Measurements from ENCODE around the gene IFNGR1. TPM values are rescaled to one million over a fixed set of nuclear protein-coding genes. Genes with fewer than 3 reads are reported as not detected.

Gene IFNGR1
- polyA plus RNA-seq (ENCODE audit: low read depth in 6 of 6) = 10 to 100 TPM; 62.8 to 86.0 (median 70.8) TPM

- Mint-ChIP-seq H3K9me3 (no peaks in the 10 kb centered on the region), H3K27ac (peak within 1 kb of the TSS; percentile 99 to 100 (median 99)), H3K4me1 (peaks cover 67 to 84% (median 68%) of the 10 kb centered on the region in 3 donors), H3K4me3 (peak within 1 kb of the TSS; percentile 94 to 100 (median 98)), H3K27me3 (no peaks in the 10 kb centered on the region), H3K36me3 (peaks cover 7 to 11% of the 10 kb centered on the region in 2 donors)
- ATAC-seq (ENCODE audit: low read depth in 2 of 2) (peak; percentile 79 to 81), DNase-seq (peak; percentile 96)
Observed at GRCh38 chr6:137218917-137219663, at the start of gene IFNGR1. IFNGR1 (minus strand) TSS chr6:137219385; CDS start chr6:137219327, 58 bp downstream.

DNA sequence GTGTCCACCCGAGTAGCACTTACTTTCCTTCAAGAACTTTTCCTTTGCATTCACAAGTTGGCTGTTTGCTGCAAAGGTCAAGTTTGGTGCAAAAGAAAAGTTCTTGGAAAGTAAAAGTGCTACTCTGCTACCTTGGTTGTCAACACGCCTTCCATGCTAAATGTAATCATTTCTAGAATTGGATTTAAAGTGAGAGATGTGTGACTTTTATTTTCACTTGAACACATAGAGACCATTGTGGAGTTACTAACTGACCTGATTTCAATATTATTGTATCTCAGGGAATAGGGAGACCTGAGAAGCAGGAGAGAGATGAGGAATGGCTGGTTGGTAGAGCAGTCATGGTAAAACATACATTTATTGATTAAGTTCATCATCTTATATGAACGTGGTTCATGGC, 49.7 kb upstream of the IFNGR1 start:
- Mint-ChIP-seq H3K4me3 (no peak overlapping the region), H3K36me3 (no peaks in the 10 kb centered on the region), H3K27me3 (no peaks in the 10 kb centered on the region), H3K27ac (peak overlapping the region in 1 of 6 donors; percentile 2), H3K4me1 (peaks cover 18 to 27% (median 26%) of the 10 kb centered on the region in 3 donors), H3K9me3 (peaks cover 0 to 8% (median 2%) of the 10 kb centered on the region in 7 donors)
- no peak for DNase-seq
- ATAC-seq (ENCODE audit: low read depth in 2 of 2) = no peak

DNA sequence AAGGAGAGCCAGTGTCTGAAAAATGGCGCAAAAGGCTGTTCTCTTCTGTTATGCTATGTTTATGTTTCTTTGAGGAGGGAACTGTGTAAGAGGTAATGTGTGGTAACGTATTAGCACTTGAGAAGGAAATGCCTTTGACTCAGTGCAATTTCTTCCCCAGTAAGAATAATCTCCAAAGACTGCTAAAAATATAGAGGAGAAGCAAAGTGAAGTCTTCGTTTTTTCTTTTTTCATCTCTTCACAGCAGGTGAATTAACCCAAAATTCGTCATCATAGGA, 47.1 kb upstream of the IFNGR1 start:
- H3K27me3 Mint-ChIP-seq = no peaks in the 10 kb centered on the region
- peaks cover 0 to 9% (median 2%) of the 10 kb centered on the region in 7 donors for H3K9me3 Mint-ChIP-seq
- H3K27ac Mint-ChIP-seq = peak overlapping the region in 1 of 6 donors; percentile 36
- no peak for ATAC-seq (ENCODE audit: low read depth in 2 of 2)
- H3K4me1 Mint-ChIP-seq = peaks cover 26 to 41% (median 36%) of the 10 kb centered on the region in 3 donors
- no peaks in the 10 kb centered on the region for H3K36me3 Mint-ChIP-seq
- H3K4me3 Mint-ChIP-seq = no peak overlapping the region
- DNase-seq = no peak

- DNase-seq = no peak
- H3K27me3 Mint-ChIP-seq = no peaks in the 10 kb centered on the region
- H3K4me3 Mint-ChIP-seq = no peak overlapping the region
- no peak overlapping the region for H3K27ac Mint-ChIP-seq
- peaks cover 25 to 42% (median 36%) of the 10 kb centered on the region in 3 donors for H3K4me1 Mint-ChIP-seq
- no peak for ATAC-seq (ENCODE audit: low read depth in 2 of 2)
- peaks cover 0 to 9% (median 2%) of the 10 kb centered on the region in 7 donors for H3K9me3 Mint-ChIP-seq
- no peaks in the 10 kb centered on the region for H3K36me3 Mint-ChIP-seq
Observed at GRCh38 chr6:137265561-137266308, 46.5 kb upstream of the IFNGR1 start.

- Mint-ChIP-seq H3K9me3 (peaks cover 0 to 9% (median 2%) of the 10 kb centered on the region in 7 donors), H3K4me1 (peaks cover 29 to 46% (median 35%) of the 10 kb centered on the region in 3 donors), H3K27ac (no peak overlapping the region), H3K36me3 (no peaks in the 10 kb centered on the region), H3K4me3 (no peak overlapping the region), H3K27me3 (no peaks in the 10 kb centered on the region)
- DNase-seq (no peak), ATAC-seq (ENCODE audit: low read depth in 2 of 2) (no peak)
Observed at GRCh38 chr6:137264311-137265075, 45.3 kb upstream of the IFNGR1 start.

GRCh38 chr6:137261761-137262160, 42.6 kb upstream of the IFNGR1 start:
- ATAC-seq (ENCODE audit: low read depth in 2 of 2) = peak; percentile 92 to 93
- H3K9me3 Mint-ChIP-seq = peaks cover 0 to 9% (median 0%) of the 10 kb centered on the region in 7 donors
- peaks cover 18 to 34% (median 23%) of the 10 kb centered on the region in 3 donors for H3K4me1 Mint-ChIP-seq
- H3K36me3 Mint-ChIP-seq = no peaks in the 10 kb centered on the region
- DNase-seq = peak; percentile 20
- no peaks in the 10 kb centered on the region for H3K27me3 Mint-ChIP-seq
- peak overlapping the region in 2 of 8 donors; percentile 30 to 42 for H3K4me3 Mint-ChIP-seq
- peak overlapping the region in 3 of 6 donors; percentile 7 to 97 (median 69) for H3K27ac Mint-ChIP-seq

DNA sequence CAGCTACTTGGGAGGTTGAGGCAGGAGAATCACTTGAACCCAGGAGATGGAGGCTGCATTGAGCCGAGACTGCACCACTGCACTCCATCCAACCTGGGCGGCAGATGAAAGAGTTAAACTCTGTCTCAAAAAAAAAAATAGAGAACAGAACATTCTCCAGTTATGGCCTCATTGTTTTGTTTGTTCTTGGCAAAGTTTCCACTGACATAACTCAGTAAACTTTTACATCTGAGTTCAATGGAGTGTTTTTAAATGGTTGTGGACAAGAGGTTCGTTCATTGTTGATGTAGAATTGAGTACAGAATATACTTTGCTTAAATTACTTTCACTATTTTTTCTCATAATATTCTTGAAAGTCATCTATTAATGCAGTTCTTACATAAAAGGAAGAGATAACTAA, 42.2 kb upstream of the IFNGR1 start:
- H3K4me3 Mint-ChIP-seq = peak overlapping the region in 1 of 8 donors; percentile 42
- H3K4me1 Mint-ChIP-seq = peaks cover 18 to 32% (median 23%) of the 10 kb centered on the region in 3 donors
- no peaks in the 10 kb centered on the region for H3K27me3 Mint-ChIP-seq
- peak overlapping the region in 3 of 6 donors; percentile 7 to 76 (median 69) for H3K27ac Mint-ChIP-seq
- H3K9me3 Mint-ChIP-seq = peaks cover 0 to 9% (median 1%) of the 10 kb centered on the region in 7 donors
- DNase-seq (no peak), ATAC-seq (ENCODE audit: low read depth in 2 of 2) (no peak)
- no peaks in the 10 kb centered on the region for H3K36me3 Mint-ChIP-seq

DNA sequence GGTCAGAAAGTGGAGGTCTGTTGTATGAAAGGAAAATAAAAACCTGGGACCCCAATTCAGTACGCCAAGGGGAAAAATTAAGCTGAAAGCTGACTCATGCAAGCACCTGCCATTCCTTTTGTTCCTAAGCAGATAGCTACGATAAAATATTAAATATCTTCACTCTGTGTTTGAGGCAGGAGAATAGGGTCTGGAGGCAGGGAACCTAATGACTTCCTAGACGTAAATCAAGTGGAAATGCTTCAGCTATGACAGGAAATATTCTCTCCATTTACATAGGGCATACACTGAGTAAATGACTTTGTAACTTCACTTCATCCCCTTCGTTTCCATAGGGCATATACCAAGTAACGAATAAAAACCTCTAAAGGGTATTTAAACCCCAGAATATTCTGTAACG, 41.0 kb upstream of the IFNGR1 start:
- peaks cover 0 to 19% (median 7%) of the 10 kb centered on the region in 7 donors for H3K9me3 Mint-ChIP-seq
- no peaks in the 10 kb centered on the region for H3K36me3 Mint-ChIP-seq
- peak overlapping the region in 1 of 8 donors; percentile 29 for H3K4me3 Mint-ChIP-seq
- no peaks in the 10 kb centered on the region for H3K27me3 Mint-ChIP-seq
- peaks cover 18 to 32% (median 23%) of the 10 kb centered on the region in 3 donors for H3K4me1 Mint-ChIP-seq
- H3K27ac Mint-ChIP-seq = peak overlapping the region in 1 of 6 donors; percentile 57
- DNase-seq = no peak
- ATAC-seq (ENCODE audit: low read depth in 2 of 2) = no peak

DNA sequence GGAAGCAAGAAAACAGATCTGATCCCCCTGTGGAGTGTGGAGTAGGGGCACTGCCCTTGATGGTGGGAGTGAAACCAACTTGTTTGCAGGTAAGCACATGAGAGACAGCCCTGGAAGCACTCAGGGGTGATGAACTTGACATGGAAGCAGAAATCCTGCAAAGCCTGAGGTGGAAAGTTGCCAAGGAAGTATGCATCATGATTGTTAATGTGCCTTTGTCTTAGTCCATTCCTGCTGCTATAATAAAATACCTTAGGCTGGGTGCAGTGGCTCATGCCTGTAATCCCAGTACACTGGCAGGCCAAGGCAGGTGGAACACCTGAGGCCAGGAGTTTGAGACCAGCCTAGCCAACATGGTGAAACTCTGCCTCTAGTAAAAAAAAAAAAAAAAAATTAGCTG, 40.2 kb upstream of the IFNGR1 start:
- no peak overlapping the region for H3K4me3 Mint-ChIP-seq
- H3K4me1 Mint-ChIP-seq = peaks cover 18 to 32% (median 23%) of the 10 kb centered on the region in 3 donors
- H3K9me3 Mint-ChIP-seq = peaks cover 4 to 24% (median 13%) of the 10 kb centered on the region in 7 donors
- DNase-seq (no peak), ATAC-seq (ENCODE audit: low read depth in 2 of 2) (no peak)
- peak overlapping the region in 1 of 6 donors; percentile 34 for H3K27ac Mint-ChIP-seq
- peaks cover 0 to 8% of the 10 kb centered on the region in 2 donors for H3K36me3 Mint-ChIP-seq
- no peaks in the 10 kb centered on the region for H3K27me3 Mint-ChIP-seq

- Mint-ChIP-seq H3K4me3 (peak overlapping the region in 1 of 8 donors; percentile 67), H3K27ac (no peak overlapping the region), H3K27me3 (no peaks in the 10 kb centered on the region), H3K36me3 (peaks cover 0 to 8% of the 10 kb centered on the region in 2 donors), H3K9me3 (peaks cover 5 to 26% (median 21%) of the 10 kb centered on the region in 7 donors), H3K4me1 (peaks cover 18 to 32% (median 23%) of the 10 kb centered on the region in 3 donors)
- DNase-seq (no peak), ATAC-seq (ENCODE audit: low read depth in 2 of 2) (no peak)
Observed at GRCh38 chr6:137258170-137258569, 39.0 kb upstream of the IFNGR1 start.

- Mint-ChIP-seq H3K9me3 (peaks cover 8 to 35% (median 21%) of the 10 kb centered on the region in 7 donors), H3K4me3 (no peak overlapping the region), H3K36me3 (peaks cover 0 to 19% of the 10 kb centered on the region in 2 donors), H3K27ac (no peak overlapping the region), H3K27me3 (no peaks in the 10 kb centered on the region), H3K4me1 (peaks cover 8 to 16% (median 15%) of the 10 kb centered on the region in 3 donors)
- no peak for ATAC-seq (ENCODE audit: low read depth in 2 of 2)
- no peak for DNase-seq
Observed at GRCh38 chr6:137256350-137257103, 37.3 kb upstream of the IFNGR1 start.

DNA sequence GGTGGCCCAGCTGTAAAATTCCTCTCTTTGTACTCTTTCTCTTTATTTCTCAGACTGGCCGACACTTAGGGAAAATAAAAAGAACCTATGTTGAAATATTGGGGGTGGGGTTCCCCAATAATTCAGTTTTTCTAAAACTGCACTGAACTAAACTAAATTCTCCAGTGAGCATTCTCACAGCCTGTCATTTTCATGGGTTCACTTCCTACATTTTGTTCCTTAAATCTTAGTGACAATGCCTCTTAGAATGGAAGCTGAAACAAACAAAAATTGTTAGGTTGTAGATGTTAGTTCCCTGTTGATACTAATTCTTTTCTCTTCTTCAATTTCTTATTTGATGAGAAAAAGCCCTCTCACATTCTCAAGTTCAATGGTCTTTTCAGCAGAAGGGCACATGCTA, 35.8 kb upstream of the IFNGR1 start:
- H3K27me3 Mint-ChIP-seq = no peaks in the 10 kb centered on the region
- H3K4me1 Mint-ChIP-seq = peaks cover 0 to 8% (median 5%) of the 10 kb centered on the region in 3 donors
- H3K36me3 Mint-ChIP-seq = peaks cover 0 to 19% of the 10 kb centered on the region in 2 donors
- H3K27ac Mint-ChIP-seq = peak overlapping the region in 2 of 6 donors; percentile 63 to 88
- peaks cover 8 to 35% (median 21%) of the 10 kb centered on the region in 7 donors for H3K9me3 Mint-ChIP-seq
- peak overlapping the region in 2 of 8 donors; percentile 72 to 80 for H3K4me3 Mint-ChIP-seq
- no peak for ATAC-seq (ENCODE audit: low read depth in 2 of 2)
- DNase-seq = no peak
